ENCODE results near the gene MMP25.

Gene MMP25

DNA sequence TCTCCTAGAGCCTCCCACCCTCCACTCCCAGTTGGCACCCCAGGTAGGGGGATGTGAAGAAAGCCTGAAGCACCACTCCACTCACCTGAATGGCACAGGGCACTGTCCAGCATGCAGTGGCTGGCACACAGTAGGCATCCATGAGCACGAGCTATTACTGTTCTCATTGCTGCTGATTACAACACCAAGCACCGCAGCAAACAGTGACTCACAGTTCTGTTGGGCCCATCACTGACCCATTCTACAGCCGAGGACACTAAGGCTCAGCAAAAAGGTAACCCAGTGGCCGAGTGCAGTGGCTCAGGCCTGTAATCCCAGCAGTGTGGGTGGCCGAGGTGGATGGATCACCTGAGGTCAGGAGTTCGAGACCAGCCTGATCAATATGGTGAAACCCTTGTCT is 50.0 kb downstream of the MMP25 start:
- DNase-seq, result no peak
- H3K4me3 ChIP-seq (ENCODE audit: low read depth, low read length), result no peak overlapping the region
- H3K27ac ChIP-seq, result no peak overlapping the region
- no peaks in the 10 kb centered on the region for H3K36me3 ChIP-seq
- H3K27me3 ChIP-seq (ENCODE audit: insufficient read depth, low read depth, severe bottlenecking), result no peaks in the 10 kb centered on the region
- TF ChIP-seq, protein P1, sequence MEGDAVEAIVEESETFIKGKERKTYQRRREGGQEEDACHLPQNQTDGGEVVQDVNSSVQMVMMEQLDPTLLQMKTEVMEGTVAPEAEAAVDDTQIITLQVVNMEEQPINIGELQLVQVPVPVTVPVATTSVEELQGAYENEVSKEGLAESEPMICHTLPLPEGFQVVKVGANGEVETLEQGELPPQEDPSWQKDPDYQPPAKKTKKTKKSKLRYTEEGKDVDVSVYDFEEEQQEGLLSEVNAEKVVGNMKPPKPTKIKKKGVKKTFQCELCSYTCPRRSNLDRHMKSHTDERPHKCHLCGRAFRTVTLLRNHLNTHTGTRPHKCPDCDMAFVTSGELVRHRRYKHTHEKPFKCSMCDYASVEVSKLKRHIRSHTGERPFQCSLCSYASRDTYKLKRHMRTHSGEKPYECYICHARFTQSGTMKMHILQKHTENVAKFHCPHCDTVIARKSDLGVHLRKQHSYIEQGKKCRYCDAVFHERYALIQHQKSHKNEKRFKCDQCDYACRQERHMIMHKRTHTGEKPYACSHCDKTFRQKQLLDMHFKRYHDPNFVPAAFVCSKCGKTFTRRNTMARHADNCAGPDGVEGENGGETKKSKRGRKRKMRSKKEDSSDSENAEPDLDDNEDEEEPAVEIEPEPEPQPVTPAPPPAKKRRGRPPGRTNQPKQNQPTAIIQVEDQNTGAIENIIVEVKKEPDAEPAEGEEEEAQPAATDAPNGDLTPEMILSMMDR (IDR thresholded peaks at IDR 0.05; ENCODE audit: low read depth, low read length), result no peak
- no peaks in the 10 kb centered on the region for H3K9me3 ChIP-seq (ENCODE audit: severe bottlenecking)

DNA sequence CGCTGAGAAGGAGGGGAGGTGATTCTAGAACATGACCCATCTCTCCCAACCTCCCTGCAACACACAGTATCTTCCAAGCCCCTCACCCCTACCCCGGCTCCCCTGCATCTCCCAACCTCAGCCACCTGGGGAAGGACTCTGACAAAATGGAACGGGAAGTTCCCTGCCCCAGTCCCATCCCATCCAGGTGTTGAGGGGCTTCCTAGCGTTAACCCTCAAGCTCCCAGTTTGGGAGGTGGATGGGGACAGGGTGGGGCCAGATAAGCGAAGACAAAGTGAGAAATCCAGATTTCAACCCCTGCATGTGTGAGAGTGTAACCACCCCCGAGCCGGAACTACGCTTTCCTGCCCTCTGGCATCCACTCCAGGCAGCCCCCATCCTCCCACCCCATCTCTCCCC is 50.9 kb downstream of the MMP25 start:
- Histone ChIP-seq H3K36me3 (no peaks in the 10 kb centered on the region), H3K4me3 (ENCODE audit: low read depth, low read length) (no peak overlapping the region), H3K27ac (no peak overlapping the region), H3K27me3 (ENCODE audit: insufficient read depth, low read depth, severe bottlenecking) (no peaks in the 10 kb centered on the region), H3K9me3 (ENCODE audit: severe bottlenecking) (no peaks in the 10 kb centered on the region)
- TF ChIP-seq, protein P1 (IDR thresholded peaks at IDR 0.05; ENCODE audit: low read depth, low read length), result no peak
- no peak for DNase-seq

DNA sequence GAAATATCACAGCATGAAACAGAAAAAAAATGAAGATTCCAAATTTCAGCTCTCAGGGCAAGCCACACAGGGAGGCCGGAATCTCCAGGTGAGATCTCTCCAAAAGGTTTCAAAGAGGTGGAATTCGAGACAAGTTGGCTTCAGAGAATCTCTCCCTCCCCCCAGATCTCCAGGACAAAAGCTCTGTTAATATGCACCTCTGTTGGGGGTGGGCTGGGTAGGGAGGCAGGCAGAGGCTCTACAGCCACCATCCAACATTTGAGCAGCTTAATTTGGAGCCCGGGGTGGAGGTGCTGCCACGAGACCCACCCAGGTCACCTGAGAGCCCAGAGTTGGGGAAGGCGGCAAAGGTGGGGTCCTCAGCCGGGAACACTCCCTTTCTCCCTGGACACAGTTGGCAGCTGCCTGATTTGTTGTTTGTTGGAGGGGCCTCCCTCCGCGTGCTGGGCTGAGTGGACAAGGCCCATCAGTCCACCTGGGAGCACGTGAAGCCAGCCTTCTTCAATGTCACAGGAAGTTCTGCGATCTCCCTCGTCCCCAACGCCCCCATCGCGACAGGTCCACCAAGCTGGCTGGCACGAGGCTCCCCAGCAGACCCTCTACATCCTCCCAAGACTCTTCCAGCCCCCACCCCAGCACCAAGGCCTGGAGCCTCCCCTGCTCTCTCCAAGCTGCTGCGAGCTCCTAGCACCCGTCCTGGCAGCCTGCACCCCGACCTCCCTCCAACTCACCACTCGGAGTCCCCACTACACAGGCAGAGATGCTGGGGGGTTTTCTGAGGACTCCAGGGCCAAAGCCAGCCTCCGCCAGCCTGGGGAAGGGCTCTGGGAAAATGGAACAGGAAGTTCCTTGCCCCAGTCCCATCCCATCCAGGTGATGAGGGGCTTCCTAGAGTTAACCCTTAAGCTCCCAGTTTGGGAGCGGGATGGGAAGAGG is 52.4 kb downstream of the MMP25 start, which contains the start of gene ZSCAN10:
Gene ZSCAN10, minus strand, starts transcription at position 836 of the 936 bp plus-strand sequence. CDS start 6,357 bp downstream, outside the sequence.
- TF ChIP-seq, protein P1 (IDR thresholded peaks at IDR 0.05; ENCODE audit: low read depth, low read length), result no peak
- H3K27ac ChIP-seq, result no peak within 1 kb of the TSS

DNA sequence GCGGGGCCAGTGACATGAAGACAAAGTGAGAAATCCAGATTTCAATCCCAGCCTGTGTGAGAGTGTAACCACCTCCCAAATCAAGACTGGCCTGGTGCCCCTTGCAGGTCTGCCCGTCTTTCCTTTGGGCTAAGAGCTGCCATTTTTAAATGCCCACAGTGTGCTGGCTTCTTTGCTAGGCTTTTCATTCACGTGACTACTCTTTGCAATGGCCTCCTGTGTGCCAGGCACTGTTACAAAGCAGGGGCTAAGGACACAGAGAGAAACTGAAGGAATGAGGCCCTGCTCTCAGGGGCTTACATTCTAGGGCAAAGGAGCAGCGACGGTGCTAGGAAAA is 53.0 kb downstream of the MMP25 start:
- H3K9me3 ChIP-seq (ENCODE audit: severe bottlenecking), result no peaks in the 10 kb centered on the region
- H3K27me3 ChIP-seq (ENCODE audit: insufficient read depth, low read depth, severe bottlenecking), result no peaks in the 10 kb centered on the region
- TF ChIP-seq, protein P1 (IDR thresholded peaks at IDR 0.05; ENCODE audit: low read depth, low read length), result no peak
- H3K4me3 ChIP-seq (ENCODE audit: low read depth, low read length), result no peak overlapping the region
- H3K27ac ChIP-seq, result no peak overlapping the region
- DNase-seq, result no peak
- no peaks in the 10 kb centered on the region for H3K36me3 ChIP-seq

More for the DNA sequence above, 52.4 kb downstream of the MMP25 start, which contains the start of gene ZSCAN10:
- Histone ChIP-seq H3K4me3 (ENCODE audit: low read depth, low read length) (no peak within 1 kb of the TSS), H3K36me3 (no peaks in the 10 kb centered on the region), H3K27me3 (ENCODE audit: insufficient read depth, low read depth, severe bottlenecking) (no peaks in the 10 kb centered on the region), H3K9me3 (ENCODE audit: severe bottlenecking) (no peaks in the 10 kb centered on the region)
- no peak for DNase-seq

DNA sequence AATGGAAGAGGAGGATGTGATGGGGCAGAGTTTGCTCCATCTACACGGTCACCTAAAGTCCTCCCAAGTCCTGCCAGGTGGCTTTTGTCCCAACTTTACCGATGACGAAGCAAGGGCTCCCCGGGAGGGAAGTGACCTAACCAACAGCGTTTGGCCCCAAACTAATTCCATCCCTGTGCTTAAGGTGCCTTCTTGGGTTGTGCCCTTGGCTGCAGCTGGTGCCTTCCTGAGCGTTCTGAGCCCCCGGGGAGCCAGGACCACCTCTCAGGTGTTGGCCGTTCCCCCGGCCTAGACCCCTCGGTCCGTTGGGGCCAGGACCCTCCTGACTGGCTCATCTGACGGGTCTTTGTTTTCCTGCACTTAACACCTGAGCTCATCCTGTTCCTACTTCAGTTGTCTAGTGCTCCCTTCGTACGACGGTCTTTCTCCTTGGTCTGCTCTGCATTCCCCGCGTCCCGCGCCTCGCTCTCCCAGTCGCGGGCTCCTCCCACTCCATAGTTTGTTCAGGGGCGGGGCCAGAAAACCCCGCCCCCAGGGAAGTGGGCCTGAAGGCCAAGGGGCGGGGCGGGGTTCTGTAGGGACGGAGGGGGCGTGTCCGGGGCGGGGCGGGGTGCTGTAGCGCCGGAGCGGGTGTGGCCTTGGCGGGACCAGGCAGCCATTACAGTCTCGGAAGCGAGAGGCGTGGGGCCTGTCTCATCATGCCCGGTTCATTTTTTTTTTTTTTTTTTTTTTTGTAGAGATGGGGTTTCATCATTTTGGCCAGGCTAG is 53.6 kb downstream of the MMP25 start:
- H3K27ac ChIP-seq, result no peak overlapping the region
- no peaks in the 10 kb centered on the region for H3K9me3 ChIP-seq (ENCODE audit: severe bottlenecking)
- no peak for DNase-seq
- H3K4me3 ChIP-seq (ENCODE audit: low read depth, low read length), result no peak overlapping the region
- TF ChIP-seq, protein P1 (IDR thresholded peaks at IDR 0.05; ENCODE audit: low read depth, low read length), result no peak
- H3K27me3 ChIP-seq (ENCODE audit: insufficient read depth, low read depth, severe bottlenecking), result no peaks in the 10 kb centered on the region
- no peaks in the 10 kb centered on the region for H3K36me3 ChIP-seq
